Measurements from ENCODE around the gene FZD7.

FZD7 gene

DNA sequence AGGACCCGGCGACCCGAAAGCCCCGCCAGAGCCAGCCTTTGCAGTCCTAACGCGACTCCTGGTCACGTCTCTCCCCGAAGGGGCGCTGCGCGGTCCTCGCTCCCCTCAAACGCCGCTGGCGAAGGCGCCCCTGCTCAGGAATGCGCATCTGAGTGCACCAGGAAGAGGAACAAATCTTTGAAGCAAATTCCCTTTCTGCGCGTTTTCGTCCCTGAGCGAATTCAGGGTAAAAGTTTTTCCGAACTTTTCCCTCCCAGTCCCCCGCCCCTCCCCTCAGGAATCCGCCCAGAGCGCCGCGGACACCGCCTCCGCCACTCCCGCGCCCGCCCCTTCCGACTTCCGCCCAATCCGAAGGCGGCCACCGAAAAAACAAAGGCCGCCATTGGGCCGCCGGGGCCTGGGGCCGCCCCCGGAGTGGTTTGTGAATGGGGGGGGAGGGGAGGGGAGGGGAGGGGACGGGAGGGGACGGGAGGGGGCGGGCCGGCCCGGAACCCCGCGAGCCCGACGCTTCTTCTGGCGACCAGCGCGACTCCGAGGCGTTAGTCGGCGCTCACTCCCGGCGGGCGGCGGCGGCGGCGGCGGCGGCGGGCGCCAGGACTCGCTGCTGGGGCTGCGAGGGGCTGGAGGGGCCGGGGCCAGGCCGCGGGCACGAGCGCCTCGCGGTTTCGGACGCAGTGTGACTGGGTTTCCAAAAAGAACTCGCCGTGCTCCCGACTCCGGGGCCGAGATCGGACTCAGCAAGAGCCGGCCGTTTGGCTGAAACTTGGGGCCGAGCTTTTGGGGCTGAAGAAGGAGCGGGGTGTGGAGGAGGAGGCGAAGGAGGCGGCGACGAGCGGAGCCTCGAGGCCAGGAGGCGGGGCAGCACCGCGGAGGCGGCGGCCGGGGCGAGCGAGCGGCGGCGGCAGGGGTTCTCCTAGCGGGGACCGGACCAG, at the start of gene FZD7:
TSS of gene FZD7 (plus strand) at position 539 of the 932 bp plus-strand sequence. CDS start 793 bp downstream, outside the sequence.
- H3K4me1 ChIP-seq (ENCODE audit: control insufficient read depth, insufficient read depth, low read length): peaks cover 35% of the 10 kb centered on the region
- peak within 1 kb of the TSS; percentile 91 to 95 for H3K4me3 ChIP-seq (ENCODE audit: low read length in 2 of 2)
- H3K36me3 ChIP-seq (ENCODE audit: control insufficient read depth in 2 of 2, insufficient read depth in 2 of 2, low read length in 2 of 2): no peaks in the 10 kb centered on the region
- no peaks in the 10 kb centered on the region for H3K9me3 ChIP-seq (ENCODE audit: control insufficient read depth in 2 of 2, low read length in 2 of 2)
- no peaks in the 10 kb centered on the region for H3K27me3 ChIP-seq (ENCODE audit: control insufficient read depth in 1 of 2, insufficient read depth in 2 of 2, low read length in 2 of 2)
- H3K27ac ChIP-seq (ENCODE audit: low read length): peak within 1 kb of the TSS; percentile 97
- H3K9ac ChIP-seq (ENCODE audit: low read length in 2 of 2): peak within 1 kb of the TSS; percentile 92 to 94

DNA sequence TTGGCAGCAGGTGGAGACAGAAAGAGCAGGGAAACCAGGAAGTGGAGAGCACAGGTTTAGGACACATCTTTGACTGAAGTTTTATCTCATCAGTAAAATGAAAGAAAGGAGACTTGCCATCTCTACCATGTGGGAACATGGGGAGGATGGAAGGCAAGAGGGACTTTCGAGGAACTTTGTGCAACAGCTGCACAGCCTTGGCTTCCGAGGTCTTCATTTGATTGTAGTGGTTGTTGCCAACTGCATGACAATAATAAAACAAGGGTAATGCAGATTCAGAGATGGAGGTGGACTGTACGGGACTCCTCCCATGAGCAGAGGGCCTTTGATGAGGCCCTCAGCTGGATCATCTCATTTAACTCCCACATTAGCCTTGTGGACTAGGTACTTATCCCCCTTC, 49.3 kb upstream of the FZD7 start:
- Histone ChIP-seq H3K4me3 (ENCODE audit: low read length in 2 of 2) (no peak overlapping the region), H3K9me3 (ENCODE audit: control insufficient read depth in 2 of 2, low read length in 2 of 2) (no peaks in the 10 kb centered on the region), H3K4me1 (ENCODE audit: control insufficient read depth, insufficient read depth, low read length) (peaks cover 10% of the 10 kb centered on the region), H3K9ac (ENCODE audit: low read length in 2 of 2) (no peak overlapping the region), H3K36me3 (ENCODE audit: control insufficient read depth in 2 of 2, insufficient read depth in 2 of 2, low read length in 2 of 2) (no peaks in the 10 kb centered on the region), H3K27ac (ENCODE audit: low read length) (no peak overlapping the region), H3K27me3 (ENCODE audit: control insufficient read depth in 1 of 2, insufficient read depth in 2 of 2, low read length in 2 of 2) (no peaks in the 10 kb centered on the region)

DNA sequence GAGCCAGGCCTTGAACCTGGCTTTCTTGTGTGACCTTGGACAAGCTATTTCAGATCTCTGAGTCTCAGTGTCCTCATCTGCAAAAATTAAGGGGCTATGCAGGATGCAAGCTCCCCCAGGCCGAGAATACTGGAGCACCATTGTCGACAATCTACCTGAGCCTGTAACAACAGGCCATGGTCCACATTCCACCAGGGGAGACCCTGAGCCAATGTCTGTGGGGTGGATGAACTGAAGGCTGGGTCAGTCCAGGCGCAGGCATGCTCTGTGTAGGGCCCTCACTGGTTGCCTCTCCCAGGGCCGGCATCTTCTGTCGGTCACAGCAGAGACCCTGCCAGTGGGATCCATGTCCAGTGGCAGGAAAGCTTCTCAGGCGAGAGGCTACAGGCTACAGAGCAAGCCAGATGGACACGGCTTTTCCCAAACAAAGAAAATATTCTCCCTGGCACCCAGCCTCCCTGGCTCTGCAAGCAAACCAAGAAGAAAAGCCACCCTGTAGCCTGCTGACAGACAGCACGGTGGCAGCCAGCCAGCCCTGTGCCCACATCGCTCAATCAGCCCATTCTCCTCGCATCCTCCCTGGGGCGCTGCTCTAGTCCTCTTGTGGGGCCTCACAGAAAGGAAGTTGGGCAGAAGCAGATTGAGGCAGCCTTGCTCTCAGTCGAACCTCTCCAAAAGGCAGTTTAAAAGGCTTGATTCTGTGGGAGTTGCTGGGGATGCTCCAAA, 48.7 kb upstream of the FZD7 start:
- Histone ChIP-seq H3K4me3 (ENCODE audit: low read length in 2 of 2) (no peak overlapping the region), H3K9me3 (ENCODE audit: control insufficient read depth in 2 of 2, low read length in 2 of 2) (no peaks in the 10 kb centered on the region), H3K9ac (ENCODE audit: low read length in 2 of 2) (no peak overlapping the region), H3K27ac (ENCODE audit: low read length) (no peak overlapping the region), H3K4me1 (ENCODE audit: control insufficient read depth, insufficient read depth, low read length) (peaks cover 10% of the 10 kb centered on the region), H3K27me3 (ENCODE audit: control insufficient read depth in 1 of 2, insufficient read depth in 2 of 2, low read length in 2 of 2) (no peaks in the 10 kb centered on the region), H3K36me3 (ENCODE audit: control insufficient read depth in 2 of 2, insufficient read depth in 2 of 2, low read length in 2 of 2) (no peaks in the 10 kb centered on the region)

DNA sequence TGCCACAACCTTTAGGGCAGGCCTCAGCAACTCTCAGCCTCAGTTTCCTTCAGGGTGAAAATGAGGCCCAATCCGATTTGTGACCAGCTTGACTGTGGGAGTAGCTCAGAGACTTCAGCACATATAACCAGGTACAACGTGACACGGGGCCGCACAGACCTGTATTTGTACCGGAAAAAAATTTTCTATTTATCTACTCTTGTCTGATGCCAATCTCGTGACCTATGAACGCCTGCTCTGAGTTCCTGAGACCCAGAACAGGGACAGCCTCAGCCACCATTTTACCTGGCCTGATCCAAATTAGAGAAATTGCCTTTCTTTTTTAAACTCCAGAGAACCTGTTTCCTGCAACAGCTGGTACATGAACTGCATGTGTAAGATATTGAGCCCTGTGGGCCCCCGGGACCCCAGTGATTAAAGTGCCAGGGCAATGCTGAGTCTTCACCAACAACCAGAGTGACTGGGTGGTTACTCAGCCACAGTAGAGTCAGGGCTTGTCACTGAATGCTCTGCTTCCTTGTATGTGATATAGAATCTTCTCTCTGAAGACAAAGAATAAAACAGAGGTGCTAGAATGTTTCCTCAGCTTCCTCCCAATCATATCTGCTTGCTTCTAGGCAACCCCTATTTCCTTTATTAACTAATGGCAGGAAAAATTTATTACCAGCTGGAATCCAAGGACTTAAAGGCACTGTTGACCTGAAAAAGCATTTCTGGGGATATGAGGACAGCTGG, 47.8 kb upstream of the FZD7 start:
- Histone ChIP-seq H3K36me3 (ENCODE audit: control insufficient read depth in 2 of 2, insufficient read depth in 2 of 2, low read length in 2 of 2) (no peaks in the 10 kb centered on the region), H3K27ac (ENCODE audit: low read length) (no peak overlapping the region), H3K4me1 (ENCODE audit: control insufficient read depth, insufficient read depth, low read length) (peaks cover 10% of the 10 kb centered on the region), H3K9ac (ENCODE audit: low read length in 2 of 2) (no peak overlapping the region), H3K9me3 (ENCODE audit: control insufficient read depth in 2 of 2, low read length in 2 of 2) (no peaks in the 10 kb centered on the region), H3K4me3 (ENCODE audit: low read length in 2 of 2) (no peak overlapping the region), H3K27me3 (ENCODE audit: control insufficient read depth in 1 of 2, insufficient read depth in 2 of 2, low read length in 2 of 2) (no peaks in the 10 kb centered on the region)

DNA sequence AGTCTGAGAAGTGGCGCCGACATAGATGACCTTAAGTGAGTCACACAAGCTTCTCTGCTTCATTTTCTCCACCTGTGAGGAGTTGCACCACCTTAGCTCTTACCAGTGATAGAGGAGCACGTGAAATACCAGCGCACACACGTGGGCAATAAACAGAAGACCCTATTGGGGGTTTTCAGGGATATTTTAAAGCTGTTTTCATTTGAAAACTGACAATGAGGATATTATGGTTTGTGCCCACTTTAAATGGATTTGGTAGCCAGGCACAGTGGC, 47.3 kb upstream of the FZD7 start:
- no peak overlapping the region for H3K4me3 ChIP-seq (ENCODE audit: low read length in 2 of 2)
- H3K27me3 ChIP-seq (ENCODE audit: control insufficient read depth in 1 of 2, insufficient read depth in 2 of 2, low read length in 2 of 2): no peaks in the 10 kb centered on the region
- H3K27ac ChIP-seq (ENCODE audit: low read length): no peak overlapping the region
- no peak overlapping the region for H3K9ac ChIP-seq (ENCODE audit: low read length in 2 of 2)
- no peaks in the 10 kb centered on the region for H3K9me3 ChIP-seq (ENCODE audit: control insufficient read depth in 2 of 2, low read length in 2 of 2)
- peaks cover 10% of the 10 kb centered on the region for H3K4me1 ChIP-seq (ENCODE audit: control insufficient read depth, insufficient read depth, low read length)
- no peaks in the 10 kb centered on the region for H3K36me3 ChIP-seq (ENCODE audit: control insufficient read depth in 2 of 2, insufficient read depth in 2 of 2, low read length in 2 of 2)

DNA sequence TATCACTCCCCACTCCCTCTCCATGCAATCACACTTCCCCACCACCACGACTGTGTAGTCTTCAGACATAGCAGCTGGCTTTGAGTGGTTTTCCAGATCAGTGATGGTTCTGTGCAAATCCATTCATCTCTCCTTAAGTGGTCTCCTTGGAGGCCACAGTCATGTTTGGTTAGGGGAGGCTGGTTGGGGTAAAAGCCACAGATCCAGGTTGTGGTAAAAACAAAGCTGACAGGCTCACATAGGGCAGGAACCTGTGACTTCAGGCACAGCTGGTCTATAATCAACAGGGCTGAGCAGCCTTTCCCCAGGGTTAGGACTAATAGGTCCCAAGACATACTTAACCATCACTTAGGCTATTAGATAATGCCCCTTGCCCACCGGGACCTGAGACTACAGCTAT, 46.2 kb upstream of the FZD7 start:
- H3K27ac ChIP-seq (ENCODE audit: low read length): no peak overlapping the region
- H3K9ac ChIP-seq (ENCODE audit: low read length in 2 of 2): no peak overlapping the region
- H3K4me3 ChIP-seq (ENCODE audit: low read length in 2 of 2): no peak overlapping the region
- no peaks in the 10 kb centered on the region for H3K9me3 ChIP-seq (ENCODE audit: control insufficient read depth in 2 of 2, low read length in 2 of 2)
- peaks cover 10% of the 10 kb centered on the region for H3K4me1 ChIP-seq (ENCODE audit: control insufficient read depth, insufficient read depth, low read length)
- H3K36me3 ChIP-seq (ENCODE audit: control insufficient read depth in 2 of 2, insufficient read depth in 2 of 2, low read length in 2 of 2): no peaks in the 10 kb centered on the region
- H3K27me3 ChIP-seq (ENCODE audit: control insufficient read depth in 1 of 2, insufficient read depth in 2 of 2, low read length in 2 of 2): no peaks in the 10 kb centered on the region

DNA sequence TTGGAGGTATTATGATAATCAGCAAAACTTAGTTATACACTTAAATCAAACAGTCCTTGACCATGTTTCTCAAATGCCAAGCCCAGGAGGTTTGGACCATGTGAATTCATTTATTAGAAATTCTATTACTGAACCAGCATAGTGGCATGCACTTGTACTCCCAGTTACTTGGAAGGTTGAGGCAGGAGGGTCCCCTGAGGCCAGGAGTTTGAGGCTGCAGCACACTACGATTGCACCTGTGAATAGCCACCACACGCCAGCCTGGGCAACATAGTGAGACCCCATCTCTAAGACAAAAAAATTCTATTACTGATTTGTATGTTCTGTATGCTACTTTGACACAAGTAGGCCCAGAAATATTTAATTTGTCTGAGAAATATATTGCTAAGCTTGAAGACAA, 43.6 kb upstream of the FZD7 start:
- Histone ChIP-seq H3K9ac (ENCODE audit: low read length in 2 of 2) (no peak overlapping the region), H3K27ac (ENCODE audit: low read length) (no peak overlapping the region), H3K4me1 (ENCODE audit: control insufficient read depth, insufficient read depth, low read length) (peaks cover 2% of the 10 kb centered on the region), H3K4me3 (ENCODE audit: low read length in 2 of 2) (no peak overlapping the region), H3K27me3 (ENCODE audit: control insufficient read depth in 1 of 2, insufficient read depth in 2 of 2, low read length in 2 of 2) (no peaks in the 10 kb centered on the region), H3K36me3 (ENCODE audit: control insufficient read depth in 2 of 2, insufficient read depth in 2 of 2, low read length in 2 of 2) (no peaks in the 10 kb centered on the region), H3K9me3 (ENCODE audit: control insufficient read depth in 2 of 2, low read length in 2 of 2) (no peaks in the 10 kb centered on the region)

DNA sequence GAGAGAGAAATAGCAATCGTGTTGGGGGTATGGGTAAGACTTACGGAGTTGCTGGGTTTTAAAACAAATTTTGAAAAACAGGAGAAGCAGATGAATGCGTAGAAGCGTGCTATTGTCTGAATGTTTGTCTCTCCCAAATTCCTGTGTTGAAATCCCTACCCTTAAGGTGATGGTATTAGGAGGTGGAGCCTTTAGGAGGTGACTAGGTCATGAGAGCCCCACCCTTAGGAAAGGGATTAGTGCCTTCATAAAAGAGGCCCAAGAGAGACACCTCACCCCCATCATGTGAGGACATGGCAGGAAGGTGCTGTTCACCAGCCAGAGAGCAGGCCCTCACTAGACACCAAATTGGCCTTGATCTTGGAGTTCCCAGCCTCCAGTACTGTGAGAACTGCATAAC, 40.7 kb upstream of the FZD7 start:
- H3K9ac ChIP-seq (ENCODE audit: low read length in 2 of 2): no peak overlapping the region
- H3K4me1 ChIP-seq (ENCODE audit: control insufficient read depth, insufficient read depth, low read length): no peaks in the 10 kb centered on the region
- H3K4me3 ChIP-seq (ENCODE audit: low read length in 2 of 2): no peak overlapping the region

DNA sequence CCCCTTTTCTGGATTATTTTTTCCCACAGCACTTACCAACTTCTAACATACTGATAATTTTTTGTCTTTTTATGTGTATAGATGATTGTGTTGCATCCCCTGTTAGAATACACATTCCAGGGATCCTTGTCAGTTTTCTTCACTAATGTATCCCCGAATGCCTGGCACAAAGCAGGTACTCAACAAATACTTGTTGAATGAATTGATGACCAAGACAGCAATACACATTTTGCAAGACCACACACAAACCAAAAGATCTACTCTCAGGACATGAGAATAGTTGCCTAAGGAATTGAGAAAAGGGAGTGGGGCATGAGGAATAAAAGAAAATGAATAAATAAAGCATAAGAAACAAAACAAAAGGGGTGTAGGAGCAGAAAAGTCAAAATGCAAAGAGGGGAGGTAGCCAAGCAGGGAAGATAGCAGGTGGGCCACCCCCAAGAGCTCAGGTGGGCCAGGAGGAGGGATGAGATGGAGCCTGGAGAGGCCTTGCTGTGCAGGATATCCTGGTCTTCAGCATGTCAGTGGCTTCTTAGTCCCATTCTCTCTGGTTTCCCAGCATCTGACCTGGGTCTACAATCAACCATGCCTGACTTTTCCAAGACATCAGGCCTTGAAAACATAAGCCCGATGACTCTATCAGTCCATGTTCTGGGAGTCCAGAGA, 38.5 kb upstream of the FZD7 start:
- H3K9me3 ChIP-seq (ENCODE audit: control insufficient read depth in 2 of 2, low read length in 2 of 2): no peaks in the 10 kb centered on the region
- no peak overlapping the region for H3K27ac ChIP-seq (ENCODE audit: low read length)

More for the DNA sequence above, 40.7 kb upstream of the FZD7 start:
- no peaks in the 10 kb centered on the region for H3K36me3 ChIP-seq (ENCODE audit: control insufficient read depth in 2 of 2, insufficient read depth in 2 of 2, low read length in 2 of 2)
- H3K9me3 ChIP-seq (ENCODE audit: control insufficient read depth in 2 of 2, low read length in 2 of 2): no peaks in the 10 kb centered on the region
- no peaks in the 10 kb centered on the region for H3K27me3 ChIP-seq (ENCODE audit: control insufficient read depth in 1 of 2, insufficient read depth in 2 of 2, low read length in 2 of 2)
- no peak overlapping the region for H3K27ac ChIP-seq (ENCODE audit: low read length)

DNA sequence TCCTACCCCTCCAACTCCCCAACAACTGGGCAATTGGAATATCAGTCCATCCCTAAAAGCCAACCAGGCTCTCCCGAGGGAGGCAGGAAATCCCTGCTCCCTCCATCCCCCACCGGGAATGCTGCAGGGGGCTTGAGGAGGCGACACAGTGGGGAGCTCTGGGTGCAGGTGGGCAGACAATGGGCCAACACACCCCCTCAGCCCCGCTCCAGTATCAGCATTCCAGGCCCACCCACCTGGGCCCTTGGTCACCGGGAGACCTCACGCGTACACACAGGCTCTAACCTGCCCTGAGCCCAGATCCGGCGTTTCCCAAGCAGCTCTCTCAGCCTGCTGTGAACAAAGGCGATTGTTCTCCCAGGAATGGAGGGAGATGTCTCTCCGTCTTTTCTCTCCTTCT, 37.6 kb upstream of the FZD7 start:
- Histone ChIP-seq H3K9me3 (ENCODE audit: control insufficient read depth in 2 of 2, low read length in 2 of 2) (no peaks in the 10 kb centered on the region), H3K9ac (ENCODE audit: low read length in 2 of 2) (no peak overlapping the region), H3K27ac (ENCODE audit: low read length) (no peak overlapping the region), H3K4me3 (ENCODE audit: low read length in 2 of 2) (no peak overlapping the region), H3K36me3 (ENCODE audit: control insufficient read depth in 2 of 2, insufficient read depth in 2 of 2, low read length in 2 of 2) (no peaks in the 10 kb centered on the region), H3K4me1 (ENCODE audit: control insufficient read depth, insufficient read depth, low read length) (peaks cover 2% of the 10 kb centered on the region), H3K27me3 (ENCODE audit: control insufficient read depth in 1 of 2, insufficient read depth in 2 of 2, low read length in 2 of 2) (no peaks in the 10 kb centered on the region)

More for the DNA sequence above, 38.5 kb upstream of the FZD7 start:
- Histone ChIP-seq H3K4me3 (ENCODE audit: low read length in 2 of 2) (no peak overlapping the region), H3K36me3 (ENCODE audit: control insufficient read depth in 2 of 2, insufficient read depth in 2 of 2, low read length in 2 of 2) (no peaks in the 10 kb centered on the region), H3K27me3 (ENCODE audit: control insufficient read depth in 1 of 2, insufficient read depth in 2 of 2, low read length in 2 of 2) (no peaks in the 10 kb centered on the region), H3K9ac (ENCODE audit: low read length in 2 of 2) (no peak overlapping the region), H3K4me1 (ENCODE audit: control insufficient read depth, insufficient read depth, low read length) (peaks cover 2% of the 10 kb centered on the region)

Measured in stomach smooth muscle (tissue), 2 donors.